Lower lobe of right lung (tissue), 2 donors: ENCODE data around the gene RNU1-2. TPM values are rescaled to one million over a fixed set of nuclear protein-coding genes. Genes with fewer than 3 reads are reported as not detected.
"Not testable (repeated sequence)": the region's sequence is repeated elsewhere in the genome, so short reads cannot be mapped to it uniquely, and the experiment has no call there.

ENCODE experiments used
- ATAC-seq, 2 donors: fragments of 200-7000 bp; cut with Tn5 transposase; one replicate each; pipeline ENCODE4 v1.9.1; 2020 to 2022; ENCODE audit warnings: mild to moderate bottlenecking in 2 of 2, moderate library complexity in 2 of 2
- DNase-seq: peaks from one replicate; pipeline ENCODE4 v3.0.0-alpha.2; 2020
- H3K27ac ChIP-seq: fragments of 200-600 bp; one replicate; pipeline ENCODE4 v1.8.0; 2022
- H3K27me3 ChIP-seq: fragments of 200-600 bp; one replicate; pipeline ENCODE4 v1.8.0; 2022; ENCODE audit warnings: low read depth
- H3K36me3 ChIP-seq: fragments of 200-600 bp; one replicate; pipeline ENCODE4 v1.8.0; 2022; ENCODE audit warnings: mild to moderate bottlenecking
- H3K4me1 ChIP-seq: fragments of 200-600 bp; one replicate; pipeline ENCODE4 v1.8.0; 2022
- H3K4me3 ChIP-seq: fragments of 200-600 bp; one replicate; pipeline ENCODE4 v1.8.0; 2022; ENCODE audit warnings: mild to moderate bottlenecking
- H3K9me3 ChIP-seq: fragments of 200-600 bp; one replicate; pipeline ENCODE4 v1.8.0; 2022
- CTCF ChIP-seq: fragments of 200-600 bp; IDR thresholded peaks from one replicate; pipeline ENCODE4 v1.8.0; 2022; ENCODE audit warnings: antibody characterized with exemption, mild to moderate bottlenecking
- intact Hi-C: fragments of 100-400 bp; cut with DNase I; formaldehyde crosslinking; loops from one replicate; pipeline ENCODE4 v1.11.0; 2022
- total RNA-seq: library from RNA; stranded (reverse); fragmentation: NEBNext Ultra II Directional; extraction: Animal tissue kit (Norgen Biotek cat#: 25700); gene quantifications from one replicate; pipeline ENCODE4 v1.2.1, GENCODE V29; 2021
- donor health status: DM: no; HTN: yes; CAD: no; lungs with severe emphysema.

RNU1-2 gene
- total RNA-seq, 1 donor from 2014 or later: 6,803 TPM

GRCh38 chr1:16913833-16914662, 18.3 kb downstream of the RNU1-2 start:
- H3K36me3 ChIP-seq: no peaks in the 10 kb centered on the region
- H3K27ac ChIP-seq: peak overlapping the region; percentile 84
- ATAC-seq: peak; percentile 97 to 98
- TF ChIP-seq CTCF: no peak
- peak; percentile 94 for DNase-seq
- H3K4me3 ChIP-seq: peak overlapping the region; percentile 78
- peaks cover 17% of the 10 kb centered on the region for H3K4me1 ChIP-seq
- intact Hi-C loops: no loop called here
- no peaks in the 10 kb centered on the region for H3K27me3 ChIP-seq
- no peaks in the 10 kb centered on the region for H3K9me3 ChIP-seq

- H3K36me3 ChIP-seq, H3K9me3 ChIP-seq, ATAC-seq, H3K27me3 ChIP-seq, H3K27ac ChIP-seq, DNase-seq, intact Hi-C loops: not testable (repeated sequence)
- peaks cover 17% of the 10 kb centered on the region for H3K4me1 ChIP-seq
- H3K4me3 ChIP-seq: peak overlapping the region; percentile 78
Observed at GRCh38 chr1:16914928-16915626, 19.3 kb downstream of the RNU1-2 start.

- Histone ChIP-seq H3K4me1 (peaks cover 17% of the 10 kb centered on the region), H3K27ac (no peak overlapping the region), H3K4me3 (no peak overlapping the region), H3K9me3 (no peaks in the 10 kb centered on the region), H3K27me3 (no peaks in the 10 kb centered on the region), H3K36me3 (no peaks in the 10 kb centered on the region)
- ATAC-seq (no peak), DNase-seq (no peak)
- intact Hi-C loops: no loop called here
- TF ChIP-seq CTCF: no peak
Observed at GRCh38 chr1:16915627-16915973, 19.8 kb downstream of the RNU1-2 start.

- peaks cover 17% of the 10 kb centered on the region for H3K4me1 ChIP-seq
- intact Hi-C loops, H3K27ac ChIP-seq, H3K4me3 ChIP-seq, H3K36me3 ChIP-seq, H3K27me3 ChIP-seq, ATAC-seq, H3K9me3 ChIP-seq: not testable (repeated sequence)
- peak; percentile 5 for DNase-seq
Observed at GRCh38 chr1:16916036-16916880, 20.5 kb downstream of the RNU1-2 start.

GRCh38 chr1:16918371-16918770, 22.6 kb downstream of the RNU1-2 start:
- no peaks in the 10 kb centered on the region for H3K27me3 ChIP-seq
- H3K9me3 ChIP-seq: no peaks in the 10 kb centered on the region
- no peaks in the 10 kb centered on the region for H3K36me3 ChIP-seq
- ATAC-seq: no peak
- intact Hi-C loops: no loop called here
- no peak for TF ChIP-seq CTCF
- peak; percentile 32 for DNase-seq
- H3K4me1 ChIP-seq: peaks cover 19% of the 10 kb centered on the region
- no peak overlapping the region for H3K4me3 ChIP-seq
- H3K27ac ChIP-seq: no peak overlapping the region

GRCh38 chr1:16918936-16919665, 23.3 kb downstream of the RNU1-2 start:
- H3K27me3 ChIP-seq, intact Hi-C loops, H3K36me3 ChIP-seq, ATAC-seq, H3K9me3 ChIP-seq, H3K27ac ChIP-seq, H3K4me3 ChIP-seq: not testable (repeated sequence)
- peak; percentile 11 for DNase-seq
- H3K4me1 ChIP-seq: peaks cover 15% of the 10 kb centered on the region
